Measurements from ENCODE around the gene SUSD5.
"Not testable (repeated sequence)": the region's sequence is repeated elsewhere in the genome, so short reads cannot be mapped to it uniquely, and the experiment has no call there.

Gene SUSD5

DNA sequence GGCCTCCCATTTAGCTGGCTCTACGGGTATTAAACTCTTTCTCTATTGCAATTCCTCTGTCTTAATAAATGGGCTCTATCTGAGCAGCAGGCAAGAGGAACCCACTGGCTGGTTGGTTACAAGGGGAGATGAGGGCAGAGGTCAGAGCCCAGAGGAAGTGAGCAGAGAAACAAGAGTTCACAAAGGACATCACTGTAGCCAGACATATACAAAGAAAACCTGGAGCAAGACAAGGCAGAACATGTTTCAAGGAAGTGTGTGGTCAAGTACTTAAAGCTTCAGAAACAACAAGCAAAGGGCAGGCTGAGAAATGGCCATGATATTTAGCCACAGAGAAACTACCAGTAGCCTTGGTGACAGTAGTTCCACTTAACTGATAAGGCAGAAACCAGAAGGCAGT lies 24.3 kb downstream of the SUSD5 start:
- no peak for DNase-seq (ENCODE audit: low spot score)

DNA sequence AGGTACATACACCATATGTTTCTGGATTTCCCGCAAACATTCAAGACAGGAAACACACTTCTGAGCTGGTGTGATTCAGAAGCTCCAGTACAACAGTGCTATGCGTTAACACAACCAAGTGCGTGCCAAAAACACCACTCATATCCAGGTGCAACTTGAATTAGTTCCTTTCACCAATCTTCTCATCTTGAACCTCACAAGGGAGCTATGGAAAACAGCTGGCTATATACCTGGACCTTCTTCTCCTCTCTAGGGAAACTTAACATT lies 31.3 kb downstream of the SUSD5 start:
- no peak for DNase-seq (ENCODE audit: low spot score)

DNA sequence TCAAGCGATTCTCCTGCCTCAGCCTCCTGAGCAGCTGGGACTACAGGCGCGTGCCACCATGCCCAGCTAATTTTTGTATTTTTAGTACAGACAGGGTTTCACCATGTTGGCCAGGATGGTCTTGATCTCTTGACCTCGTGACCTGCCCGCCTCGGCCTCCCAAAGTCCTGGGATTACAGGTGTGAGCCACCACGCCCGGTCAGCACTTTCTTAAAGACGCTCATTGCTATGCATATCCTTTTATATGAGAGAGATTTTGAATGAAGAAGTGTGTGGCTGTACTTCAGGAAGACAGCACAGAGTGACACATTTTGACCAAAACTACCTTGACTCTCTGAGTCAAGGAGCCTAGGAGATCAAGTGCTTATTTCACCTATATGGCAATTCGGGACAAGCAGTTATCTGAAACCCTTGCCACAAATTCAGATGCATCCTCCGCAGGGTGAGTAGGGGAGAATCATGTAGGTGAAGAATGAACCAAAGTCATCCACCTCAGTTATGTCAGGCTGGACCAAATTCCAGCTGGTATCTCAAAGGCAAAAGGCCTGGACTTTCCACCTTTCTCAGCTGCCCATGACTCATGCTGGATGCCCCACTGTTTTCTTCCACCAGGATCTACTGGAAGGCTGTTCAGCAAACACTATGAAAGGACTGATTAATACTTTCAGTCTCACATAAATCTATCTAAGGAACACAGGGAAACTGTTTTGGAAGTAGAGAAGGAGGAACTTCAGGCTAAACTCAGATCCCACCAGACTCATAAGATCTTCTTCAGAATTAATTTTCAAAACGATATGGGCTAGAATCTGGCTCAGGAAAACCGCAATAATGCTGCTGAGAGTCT lies 31.9 kb downstream of the SUSD5 start:
- DNase-seq (ENCODE audit: low spot score): no peak

DNA sequence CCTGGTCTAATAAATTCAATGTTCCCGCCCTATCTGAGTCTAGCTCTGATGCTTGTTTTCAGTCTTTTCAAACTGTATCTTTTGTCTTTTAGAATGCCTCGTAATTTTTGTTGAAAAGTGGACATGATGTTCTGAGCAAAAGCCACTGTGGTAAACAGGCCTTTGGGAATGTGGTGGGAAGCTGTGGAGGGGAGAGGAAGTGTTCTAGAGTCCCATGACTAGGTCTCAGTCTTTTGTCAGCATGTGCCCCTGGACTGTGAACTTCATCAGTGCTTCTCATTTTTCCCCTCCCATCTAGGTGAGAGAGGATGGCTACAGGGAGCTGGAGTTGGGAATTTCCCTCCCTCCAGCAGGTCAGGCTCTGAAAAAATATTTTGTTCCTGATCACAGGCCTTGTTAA lies 33.7 kb downstream of the SUSD5 start:
- no peak for DNase-seq (ENCODE audit: low spot score)

DNA sequence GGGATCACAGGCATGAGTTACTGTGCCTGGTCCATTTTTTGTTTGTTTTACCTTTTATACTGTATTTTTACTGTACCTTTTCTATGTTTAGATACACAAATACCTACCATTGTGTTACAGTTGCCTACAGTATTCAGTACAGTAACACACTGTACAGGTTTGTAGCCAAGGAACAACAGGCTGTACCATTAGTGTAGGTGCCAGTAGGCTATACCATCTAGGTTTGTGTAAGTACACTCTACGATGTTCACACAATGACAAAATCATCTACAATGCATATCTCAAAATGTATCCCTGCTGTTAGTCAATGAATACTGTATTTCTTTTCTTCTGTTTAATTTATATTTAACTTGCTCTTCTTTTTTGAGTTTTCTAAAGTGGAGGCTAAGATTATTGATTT lies 37.0 kb downstream of the SUSD5 start:
- DNase-seq (ENCODE audit: low spot score): not testable (repeated sequence)

DNA sequence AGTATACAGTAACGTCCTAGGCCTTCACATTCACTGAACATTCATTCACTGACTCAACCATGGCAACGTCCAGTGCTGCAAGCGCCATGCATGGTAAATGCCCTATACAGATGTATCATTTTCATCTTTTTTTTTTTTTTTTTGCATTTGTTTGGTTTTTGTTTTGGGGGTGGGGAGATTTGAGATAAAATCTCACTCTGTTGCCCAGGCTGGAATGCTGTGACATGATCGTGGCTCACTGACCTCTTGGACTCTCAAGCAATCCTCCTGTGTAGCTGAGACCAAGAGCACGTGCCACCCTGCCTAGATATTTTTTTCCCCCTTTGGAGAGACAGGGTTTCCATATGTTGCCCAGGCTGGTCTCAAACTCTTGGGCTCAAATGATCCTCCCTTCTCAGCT lies 37.4 kb downstream of the SUSD5 start:
- DNase-seq (ENCODE audit: low spot score): no peak

DNA sequence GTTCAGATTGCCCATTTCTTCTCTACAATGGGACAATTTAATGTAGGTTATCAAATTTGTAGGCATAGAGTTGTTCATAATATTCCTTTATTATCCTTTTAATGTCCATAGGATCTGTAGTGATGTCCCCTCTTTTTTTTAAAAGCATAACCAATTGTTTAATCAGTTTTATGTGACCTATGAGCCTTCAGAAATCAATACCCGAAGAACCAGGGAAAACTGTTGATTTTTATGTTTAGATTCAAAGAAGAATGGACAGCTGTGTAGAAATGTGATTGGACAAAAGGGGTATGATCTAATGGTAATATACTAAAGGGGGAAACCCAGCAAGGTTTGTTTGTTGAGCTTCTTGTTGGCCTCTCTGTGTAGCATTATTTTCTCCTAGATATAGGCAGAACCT lies 39.5 kb downstream of the SUSD5 start:
- DNase-seq (ENCODE audit: low spot score): no peak

DNA sequence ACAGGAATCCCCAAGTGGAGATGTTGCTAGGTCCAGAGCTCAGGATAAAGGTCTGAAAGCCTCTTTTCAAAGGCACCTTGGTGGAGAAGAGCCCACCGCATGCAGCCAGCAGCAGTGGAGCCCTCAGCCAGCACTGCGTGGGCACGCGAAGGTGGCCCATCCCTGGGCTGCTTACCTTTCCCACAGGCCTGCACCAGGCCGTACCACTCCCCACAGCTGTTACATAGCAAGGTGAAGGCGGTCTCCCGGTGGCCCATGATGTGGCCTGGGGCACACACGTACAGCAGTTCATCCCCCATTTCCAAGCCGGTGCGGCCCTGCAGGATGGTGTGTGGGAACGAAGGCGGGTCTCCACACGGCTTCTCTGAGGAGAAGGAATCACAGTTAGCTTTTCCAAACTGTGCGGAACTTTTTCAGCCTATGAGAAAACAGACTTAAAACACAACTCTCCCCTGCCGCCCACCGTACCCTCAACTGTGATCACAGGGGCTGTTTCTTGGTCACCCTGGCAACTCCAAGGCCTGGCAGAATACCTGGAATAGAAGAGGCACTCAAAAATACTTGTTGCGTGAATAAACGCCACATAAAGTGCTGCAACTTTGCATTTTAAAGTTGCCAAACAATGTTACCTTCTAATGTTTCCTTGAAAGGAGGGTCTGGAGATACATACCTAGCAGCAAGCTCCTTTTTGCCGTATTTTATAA lies 43.7 kb downstream of the SUSD5 start:
- DNase-seq (ENCODE audit: low spot score): no peak

DNA sequence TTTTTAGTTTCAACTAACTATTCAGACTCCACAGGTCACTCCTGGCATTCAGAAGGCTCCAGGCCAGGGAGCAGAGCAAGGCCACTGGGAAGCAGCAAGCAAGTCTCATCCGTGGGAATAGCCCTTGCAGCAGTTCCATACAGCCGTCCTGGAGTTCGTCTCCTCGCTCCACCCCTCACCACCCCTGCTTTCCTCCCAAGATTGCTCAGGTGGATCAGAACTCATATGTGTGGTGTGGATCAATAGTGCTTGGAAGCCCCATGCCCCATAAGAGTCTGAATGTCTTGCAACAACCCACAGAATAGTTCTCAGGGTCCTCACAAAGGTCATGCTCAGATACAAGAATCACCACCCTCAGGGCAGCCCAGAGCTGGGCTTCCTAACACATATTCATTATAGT lies 44.5 kb downstream of the SUSD5 start:
- DNase-seq (ENCODE audit: low spot score): no peak

DNA sequence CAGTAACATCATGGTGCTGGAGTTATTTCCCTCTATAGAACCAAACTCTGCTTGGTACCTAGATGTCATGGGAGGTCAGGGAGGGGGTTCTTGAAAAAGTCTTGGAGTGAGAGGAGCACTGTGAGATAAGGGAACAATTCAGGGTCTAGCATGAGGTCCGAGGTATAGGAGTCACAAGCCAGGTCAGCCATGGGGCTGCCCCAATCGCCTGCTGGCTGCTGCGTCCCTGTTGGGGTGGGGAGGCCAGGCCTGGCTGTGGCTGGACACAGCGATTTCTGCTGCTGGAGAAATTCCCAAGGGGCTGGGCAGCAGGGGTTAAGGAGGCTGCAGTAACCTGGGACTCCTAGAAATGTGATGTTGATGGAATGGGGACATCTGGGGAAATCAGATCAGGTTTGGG lies 44.9 kb downstream of the SUSD5 start:
- no peak for DNase-seq (ENCODE audit: low spot score)

DNA sequence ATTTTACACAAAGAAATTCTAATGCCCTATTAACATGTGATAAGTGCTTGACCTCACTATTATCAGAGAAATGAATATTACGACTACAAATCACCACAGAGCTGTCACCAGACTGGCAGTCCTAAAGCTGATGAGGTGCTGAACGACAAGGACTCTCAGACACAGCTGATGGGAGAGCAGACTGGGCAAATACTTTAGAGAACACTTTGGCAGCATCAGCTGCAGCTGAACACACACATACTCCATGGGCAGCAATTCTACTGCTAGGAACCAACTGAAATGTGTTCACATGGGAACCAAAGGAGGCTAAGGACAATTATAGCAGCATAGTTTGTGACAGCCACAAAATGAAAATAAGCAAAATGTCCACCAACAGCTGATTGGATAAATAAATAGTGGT lies 45.5 kb downstream of the SUSD5 start:
- no peak for DNase-seq (ENCODE audit: low spot score)

DNA sequence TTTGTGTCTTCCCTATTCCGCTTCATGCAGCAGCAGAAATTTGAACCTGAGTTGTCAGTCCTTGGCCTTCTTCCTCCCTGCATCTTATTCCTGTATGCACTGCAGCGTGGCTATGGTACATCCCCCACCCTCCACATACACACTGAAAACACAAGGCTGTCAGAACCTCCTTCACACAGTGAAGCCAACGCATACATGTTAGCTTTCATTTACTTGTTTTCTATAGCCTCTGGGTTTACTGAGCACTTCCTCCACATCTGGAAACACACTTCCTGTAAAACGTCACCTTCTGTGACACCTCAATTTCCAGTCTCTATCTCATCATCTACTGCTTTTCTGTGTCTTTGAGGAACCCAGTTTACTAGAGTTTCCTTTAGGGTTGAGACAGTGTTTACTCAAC lies 47.0 kb downstream of the SUSD5 start:
- DNase-seq (ENCODE audit: low spot score): no peak

DNA sequence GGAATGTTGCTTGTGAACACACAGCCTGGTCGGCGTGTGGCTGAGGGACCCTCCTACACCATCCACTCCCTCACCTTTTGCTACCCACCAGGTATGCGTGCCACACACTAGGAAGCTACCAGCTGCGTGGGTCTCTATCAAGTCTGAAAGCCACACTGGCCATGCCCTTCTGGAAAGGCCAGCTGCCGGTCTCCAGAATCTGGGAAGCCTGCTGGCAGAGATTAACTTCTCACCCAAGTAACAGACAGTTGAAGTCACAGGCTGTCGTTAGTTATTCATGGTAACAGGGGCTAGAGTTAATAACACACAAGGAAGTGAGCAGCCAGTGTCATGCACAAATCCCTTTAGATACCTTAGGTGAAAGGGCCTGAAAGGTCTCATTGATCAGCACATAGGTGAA lies 48.1 kb downstream of the SUSD5 start:
- no peak for DNase-seq (ENCODE audit: low spot score)

DNA sequence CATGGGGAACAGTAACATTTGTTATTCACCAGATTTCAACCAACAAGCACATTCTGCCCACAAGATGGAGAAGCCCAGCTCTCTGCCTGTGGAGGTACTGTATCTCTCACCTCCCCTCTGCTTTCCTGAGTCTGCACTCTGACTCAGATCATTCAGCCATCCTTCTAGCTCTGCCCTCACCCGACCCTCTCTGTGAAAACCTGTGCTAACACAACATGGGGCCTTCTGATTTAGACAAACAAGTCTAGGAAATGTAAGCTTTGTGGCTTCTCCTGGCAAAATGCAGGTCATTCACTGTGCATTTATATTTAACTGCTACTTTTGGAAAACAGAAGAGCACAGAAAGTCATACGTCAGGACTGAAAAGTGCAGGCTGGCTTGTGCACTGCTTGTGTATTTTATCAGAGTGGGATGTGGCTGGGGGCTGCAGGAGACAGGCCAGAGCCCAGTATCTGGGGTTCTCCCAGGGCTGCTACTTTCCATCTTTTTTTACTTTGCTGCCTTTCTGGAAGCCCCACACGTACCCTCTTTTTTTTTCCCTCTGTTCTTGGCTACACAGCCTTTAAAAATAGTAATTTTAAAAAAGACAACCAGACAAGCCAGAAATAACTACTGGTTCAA lies 50.8 kb downstream of the SUSD5 start:
- no peak for DNase-seq (ENCODE audit: low spot score)

DNA sequence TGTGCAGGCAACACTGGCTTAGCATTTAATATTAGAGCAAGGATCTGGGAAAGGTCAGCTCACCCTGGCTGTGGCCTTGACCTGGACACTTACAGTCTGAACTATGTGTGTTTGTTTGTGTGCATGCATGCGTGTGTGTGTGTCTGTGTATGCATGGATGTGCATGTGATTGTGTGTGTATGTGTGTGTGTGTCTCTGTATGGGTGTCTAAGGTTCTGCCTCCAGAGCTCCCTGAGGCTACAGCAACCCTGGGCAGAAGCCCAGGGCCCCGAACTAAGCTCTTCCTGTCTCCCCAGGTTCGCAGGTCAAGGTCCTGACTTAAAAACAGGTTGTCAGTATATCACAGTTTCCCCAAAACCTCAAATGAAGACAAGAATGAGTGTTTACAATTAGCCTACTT lies 51.3 kb downstream of the SUSD5 start:
- DNase-seq (ENCODE audit: low spot score): no peak

DNA sequence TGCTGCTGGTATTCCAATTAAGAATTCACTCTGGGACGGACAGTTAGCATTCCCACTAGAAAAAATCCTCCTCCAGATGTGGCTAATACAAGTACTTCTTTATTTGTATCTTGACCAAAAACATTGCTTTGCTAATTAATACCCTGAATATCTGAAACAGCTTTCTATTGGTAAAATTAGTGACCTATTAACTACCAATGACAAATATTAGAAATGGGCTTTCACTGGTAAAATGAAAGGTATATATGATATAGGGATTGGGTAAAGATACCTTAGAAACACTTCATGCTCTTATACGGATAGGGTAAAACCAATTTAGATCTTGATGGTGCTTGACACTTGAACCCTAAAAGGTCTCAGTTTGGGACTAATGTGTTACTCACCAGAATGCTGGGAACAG lies 52.5 kb downstream of the SUSD5 start:
- DNase-seq (ENCODE audit: low spot score): no peak

DNA sequence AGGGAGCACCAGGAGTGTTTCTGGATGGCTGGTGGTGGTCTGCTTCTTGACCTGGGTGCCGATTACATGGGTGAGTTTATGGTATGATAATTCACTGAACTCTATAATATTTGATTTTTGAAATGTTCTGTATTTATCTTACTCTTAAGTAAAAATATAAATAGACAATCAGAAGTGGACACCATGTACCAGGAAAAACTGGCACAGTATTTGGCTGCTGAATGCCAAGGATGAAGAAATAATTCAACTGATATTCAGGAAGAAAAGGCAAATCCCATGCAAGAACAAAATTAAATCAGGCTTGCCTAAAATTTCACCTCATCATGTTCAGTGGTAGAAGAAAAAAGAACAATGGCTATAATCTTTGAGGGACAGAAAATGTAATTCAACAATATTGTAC lies 53.2 kb downstream of the SUSD5 start:
- DNase-seq (ENCODE audit: low spot score): no peak

DNA sequence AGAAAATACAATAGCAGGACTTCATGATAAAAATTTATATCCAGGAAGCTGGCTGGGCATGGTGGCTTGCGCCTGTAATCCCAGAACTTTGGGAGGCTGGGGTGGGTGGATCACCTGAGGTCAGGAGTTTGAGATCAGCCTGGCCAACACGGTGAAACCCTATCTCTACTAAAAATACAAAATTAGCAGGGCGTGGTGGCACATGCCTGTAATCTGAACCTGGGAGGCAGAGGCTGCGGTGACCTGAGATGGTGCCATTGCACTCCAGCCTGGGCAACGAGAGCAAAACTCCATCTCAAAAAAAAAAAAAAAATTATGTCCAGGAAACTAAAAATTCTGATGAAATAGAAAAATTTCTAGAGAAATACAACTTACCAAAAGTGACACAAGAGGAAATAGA lies 56.0 kb downstream of the SUSD5 start:
- not testable (repeated sequence) for DNase-seq (ENCODE audit: low spot score)

DNA sequence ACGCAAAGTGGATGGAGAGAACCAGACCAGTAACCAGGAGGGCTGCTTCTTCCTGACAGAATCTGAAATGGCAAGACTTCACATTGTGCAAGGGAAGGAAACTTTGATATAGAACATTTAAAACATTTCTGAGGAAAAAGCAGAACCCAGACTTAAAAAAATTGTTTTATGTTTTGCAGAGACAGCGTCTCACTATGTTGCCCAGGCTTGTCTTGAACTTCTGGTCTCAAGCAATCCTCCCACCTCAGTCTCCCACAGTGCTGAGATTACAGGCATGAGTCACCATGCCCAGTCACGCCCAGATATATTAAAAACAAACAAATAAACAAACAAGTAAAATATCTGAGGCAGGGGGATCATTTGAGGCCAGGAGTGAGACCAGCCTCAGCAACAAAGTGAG lies 58.6 kb downstream of the SUSD5 start:
- no peak for DNase-seq (ENCODE audit: low spot score)

DNA sequence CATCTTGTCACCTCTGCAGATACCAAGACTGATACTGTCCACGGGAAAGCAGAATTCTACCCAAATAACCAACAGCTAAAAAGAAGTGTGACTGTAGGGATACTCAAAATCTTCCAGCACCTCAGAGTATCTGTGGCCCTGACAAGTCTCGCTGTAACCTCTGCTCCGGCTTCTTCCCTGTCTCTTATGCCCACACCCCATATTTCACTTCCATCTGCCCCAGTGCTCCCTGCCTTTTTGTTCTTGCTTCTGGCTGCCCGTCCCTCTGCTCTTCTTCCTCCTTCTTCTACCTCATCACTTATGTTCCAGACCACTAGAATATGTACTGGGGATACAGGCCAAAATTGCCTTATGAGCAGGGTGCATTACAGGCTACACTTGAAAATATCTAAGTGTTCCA lies 59.4 kb downstream of the SUSD5 start:
- no peak for DNase-seq (ENCODE audit: low spot score)

DNA sequence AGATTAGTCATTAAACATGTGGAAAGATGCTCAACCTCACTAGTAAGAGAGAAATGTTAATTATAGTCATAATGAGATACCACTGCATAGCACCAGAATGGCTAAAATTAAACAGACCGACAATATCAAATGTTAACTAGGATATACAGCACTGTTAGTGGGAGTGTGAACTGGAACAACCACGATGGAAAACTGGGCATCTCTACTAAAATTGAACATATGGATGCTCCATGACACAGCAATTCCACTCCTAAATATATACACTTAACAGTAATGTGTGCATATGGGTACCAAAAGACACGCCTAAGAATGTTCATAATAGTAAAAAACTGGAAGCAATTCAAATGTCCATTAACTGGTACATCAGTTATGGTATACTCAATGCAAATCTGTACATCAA lies 63.3 kb downstream of the SUSD5 start:
- DNase-seq (ENCODE audit: low spot score): no peak

DNA sequence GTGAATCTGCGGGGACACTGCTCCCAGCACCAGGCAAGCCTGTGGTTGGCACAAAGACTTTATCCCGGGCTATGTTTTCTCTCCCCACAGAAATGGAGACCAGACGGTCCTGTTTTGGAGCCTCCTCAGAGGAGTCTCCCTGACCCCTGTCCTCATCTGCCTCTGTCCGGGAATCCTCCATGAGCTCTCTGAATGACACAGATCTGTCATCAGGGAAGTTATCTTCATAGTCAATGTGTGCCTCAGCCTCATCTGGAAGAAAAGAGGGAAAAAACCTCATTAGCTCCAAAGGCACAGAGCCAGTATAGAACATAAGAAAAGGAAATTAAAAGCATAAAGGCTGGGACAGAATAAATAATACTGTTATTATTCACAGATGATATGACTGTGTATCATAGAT lies 64.8 kb downstream of the SUSD5 start:
- no peak for DNase-seq (ENCODE audit: low spot score)
